Measurements from ENCODE around the gene RTKN.

GRCh38 chr2:74457129-74457548 is 15.4 kb upstream of the RTKN start:
- TF ChIP-seq CTCF (IDR thresholded peaks at IDR 0.05 in 4 of 5, conservative IDR thresholded peaks at IDR 0.05 in 1 of 5): no peak
- no peak for TF ChIP-seq POLR2A (IDR thresholded peaks at IDR 0.05)
